OCI-LY3 (cell line): ENCODE results near the gene CCDC141.
"Not testable (repeated sequence)": the region's sequence is repeated elsewhere in the genome, so short reads cannot be mapped to it uniquely, and the experiment has no call there.

Source experiments
- H2AFZ ChIP-seq: fragments of 200-600, 300-600 bp; shearing (Covaris generic); 2 replicates; pipeline ENCODE4 v1.6.0; 2014; ENCODE audit warnings: antibody characterized with exemption, low read depth, low read length
- H3K27ac ChIP-seq: fragments of 200-600, 300-600 bp; sonication (generic); 2 replicates; pipeline ENCODE4 v1.5.1; 2014; ENCODE audit warnings: mild to moderate bottlenecking, low read length, moderate library complexity, mixed read lengths
- H3K27me3 ChIP-seq: fragments of 200-600, 300-600 bp; sonication (generic); 2 replicates; pipeline ENCODE4 v1.6.1; 2014; ENCODE audit warnings: low read depth, low read length, mixed read lengths
- H3K36me3 ChIP-seq: fragments of 200-600, 300-600 bp; sonication (generic); replicated peaks from 2 replicates; pipeline ENCODE3; 2014; ENCODE audit warnings: low read depth, low read length, mixed read lengths
- H3K4me1 ChIP-seq: fragments of 300-600, 200-600 bp; sonication (generic); 2 replicates; pipeline ENCODE4 v1.6.1; 2014; ENCODE audit warnings: low read length, mixed read lengths
- H3K4me2 ChIP-seq: fragments of 200-600, 300-600 bp; sonication (generic); 2 replicates; pipeline ENCODE4 v1.6.1; 2014; ENCODE audit warnings: low read length, mixed read lengths
- H3K4me3 ChIP-seq: fragments of 300-600, 200-600 bp; sonication (generic); 2 replicates; pipeline ENCODE4 v1.5.1; 2014; ENCODE audit warnings: antibody characterized with exemption, mild to moderate bottlenecking, low read length, moderate library complexity
- H3K79me2 ChIP-seq: fragments of 300-600, 200-600 bp; shearing (Covaris generic); 2 replicates; pipeline ENCODE4 v1.6.1; 2014; ENCODE audit warnings: mild to moderate bottlenecking, low read length, mixed read lengths
- H3K9ac ChIP-seq: fragments of 300-600, 200-600 bp; shearing (Covaris generic); 2 replicates; pipeline ENCODE4 v1.6.0; 2014; ENCODE audit warnings: mild to moderate bottlenecking, low read length, moderate library complexity
- H3K9me3 ChIP-seq: fragments of 200-600, 300-600 bp; shearing (Covaris generic); 2 replicates; pipeline ENCODE4 v1.6.1; 2014; ENCODE audit warnings: low read length, mixed read lengths; ENCODE audit not compliant: insufficient read depth
- H4K20me1 ChIP-seq: fragments of 200-600, 300-600 bp; sonication (generic); 2 replicates; pipeline ENCODE4 v1.6.1; 2016; ENCODE audit warnings: low read length, mixed read lengths; ENCODE audit not compliant: insufficient read depth
- CTCF ChIP-seq: fragments of 200-600, 300-600 bp; sonication (generic); IDR thresholded peaks from 2 replicates; pipeline ENCODE4 v1.5.1; 2014; ENCODE audit warnings: antibody characterized with exemption, low read length, low read depth
- EZH2phosphoT487 ChIP-seq: fragments of 200-600 bp; shearing (Covaris generic); IDR thresholded peaks from 2 replicates; pipeline ENCODE4 v1.6.1; 2018; ENCODE audit warnings: antibody characterized with exemption, mixed run types, low read depth

CCDC141 gene

GRCh38 chr2:179021258-179021657 lies 28.7 kb downstream of the CCDC141 start:
- Histone ChIP-seq H3K9me3 (no peaks in the 10 kb centered on the region), H3K4me2 (peak overlapping the region; percentile 86), H2AFZ (no peak overlapping the region), H3K27ac (peak overlapping the region; percentile 92), H4K20me1 (no peaks in the 10 kb centered on the region), H3K4me3 (peak overlapping the region; percentile 61), H3K36me3 (no peaks in the 10 kb centered on the region), H3K27me3 (no peaks in the 10 kb centered on the region), H3K4me1 (peaks cover 54% of the 10 kb centered on the region), H3K79me2 (no peaks in the 10 kb centered on the region), H3K9ac (peak overlapping the region; percentile 67)
- TF ChIP-seq CTCF (no peak), EZH2phosphoT487 (no peak)

DNA sequence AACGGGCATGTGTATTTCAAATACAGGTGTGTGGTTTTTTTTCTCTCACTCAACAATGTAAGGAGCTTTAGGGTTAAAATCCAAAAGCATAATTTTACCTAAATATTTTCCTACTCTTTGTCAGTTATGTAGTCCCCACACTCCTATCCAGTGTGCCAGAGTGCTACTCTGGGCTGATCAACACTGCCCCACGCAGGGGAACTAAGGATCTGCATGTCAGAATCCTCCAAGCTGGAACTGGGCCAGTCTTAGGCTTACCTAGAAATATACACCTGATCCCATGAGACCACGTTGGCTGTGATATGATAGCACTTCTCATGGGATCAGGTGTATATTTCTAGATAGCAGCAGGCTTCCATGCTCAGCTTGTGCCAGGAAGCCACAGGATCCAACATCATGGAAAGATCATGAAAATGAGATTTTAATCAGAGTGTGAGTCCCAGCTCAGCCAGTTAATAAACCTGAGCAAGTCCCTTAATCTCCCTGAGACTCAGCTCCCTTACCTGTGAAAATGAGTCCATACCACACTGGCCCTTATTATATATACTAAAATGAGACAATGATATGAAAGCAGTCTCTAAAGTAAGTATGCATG lies 29.7 kb downstream of the CCDC141 start:
- no peaks in the 10 kb centered on the region for H4K20me1 ChIP-seq
- TF ChIP-seq CTCF = peak; percentile 82
- TF ChIP-seq EZH2phosphoT487 = no peak
- peak overlapping the region; percentile 92 for H3K27ac ChIP-seq
- no peak overlapping the region for H2AFZ ChIP-seq
- peak overlapping the region; percentile 86 for H3K4me2 ChIP-seq
- H3K36me3 ChIP-seq = no peaks in the 10 kb centered on the region
- peak overlapping the region; percentile 61 for H3K4me3 ChIP-seq
- no peaks in the 10 kb centered on the region for H3K79me2 ChIP-seq
- H3K27me3 ChIP-seq = no peaks in the 10 kb centered on the region
- no peaks in the 10 kb centered on the region for H3K9me3 ChIP-seq
- peaks cover 54% of the 10 kb centered on the region for H3K4me1 ChIP-seq
- peak overlapping the region; percentile 61 for H3K9ac ChIP-seq

DNA sequence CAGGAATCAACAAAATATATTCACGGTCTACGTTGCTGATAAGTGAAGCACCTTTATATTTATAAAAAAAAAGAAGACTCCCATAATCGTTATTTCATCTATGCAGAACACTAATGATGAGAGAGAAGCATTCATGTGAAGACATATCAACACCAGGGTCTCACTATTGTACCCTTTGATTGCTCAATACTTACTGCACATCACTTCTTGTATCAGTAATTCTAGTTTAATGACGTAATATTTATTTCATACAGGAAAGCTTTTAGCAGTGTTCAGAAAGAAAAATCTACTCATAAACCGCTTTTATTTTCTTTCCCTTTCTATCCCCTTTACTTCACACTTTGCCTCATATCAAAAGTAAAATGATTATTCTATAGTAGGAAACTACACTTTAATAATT lies 30.7 kb downstream of the CCDC141 start:
- H2AFZ ChIP-seq = no peak overlapping the region
- H3K79me2 ChIP-seq = no peaks in the 10 kb centered on the region
- H3K36me3 ChIP-seq = no peaks in the 10 kb centered on the region
- peaks cover 45% of the 10 kb centered on the region for H3K4me1 ChIP-seq
- H3K4me2 ChIP-seq = no peak overlapping the region
- no peaks in the 10 kb centered on the region for H3K27me3 ChIP-seq
- TF ChIP-seq CTCF = no peak
- TF ChIP-seq EZH2phosphoT487 = no peak
- no peak overlapping the region for H3K4me3 ChIP-seq
- no peaks in the 10 kb centered on the region for H3K9me3 ChIP-seq
- H3K9ac ChIP-seq = no peak overlapping the region
- H4K20me1 ChIP-seq = no peaks in the 10 kb centered on the region
- H3K27ac ChIP-seq = no peak overlapping the region

GRCh38 chr2:179017773-179018357 lies 32.1 kb downstream of the CCDC141 start:
- Histone ChIP-seq H3K79me2 (no peaks in the 10 kb centered on the region), H3K27ac (no peak overlapping the region), H3K36me3 (no peaks in the 10 kb centered on the region), H2AFZ (no peak overlapping the region), H3K9ac (no peak overlapping the region), H3K27me3 (no peaks in the 10 kb centered on the region), H3K4me3 (no peak overlapping the region), H3K9me3 (no peaks in the 10 kb centered on the region), H4K20me1 (no peaks in the 10 kb centered on the region), H3K4me1 (peaks cover 31% of the 10 kb centered on the region), H3K4me2 (no peak overlapping the region)
- no peak for TF ChIP-seq EZH2phosphoT487
- TF ChIP-seq CTCF = no peak

DNA sequence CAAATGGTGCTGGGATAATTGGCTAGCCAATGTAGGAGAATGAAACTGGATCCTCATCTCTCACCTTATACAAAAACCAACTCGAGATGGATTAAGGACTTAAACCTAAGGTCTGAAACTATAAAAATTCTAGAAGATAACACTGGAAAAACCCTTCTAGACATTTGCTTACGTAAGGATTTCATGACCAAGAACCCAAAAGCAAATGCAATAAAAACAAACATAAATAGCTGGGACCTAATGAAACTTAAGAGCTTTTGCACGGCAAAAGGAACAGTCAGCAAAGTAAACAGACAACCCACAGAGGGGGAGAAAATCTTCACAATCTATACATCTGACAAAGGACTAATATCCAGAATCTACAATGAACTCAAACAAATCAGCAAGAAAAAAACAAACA lies 35.7 kb downstream of the CCDC141 start:
- not testable (repeated sequence) for H3K9ac ChIP-seq, H3K4me3 ChIP-seq, H3K4me2 ChIP-seq, H3K9me3 ChIP-seq, H3K27ac ChIP-seq, H2AFZ ChIP-seq, H4K20me1 ChIP-seq, H3K4me1 ChIP-seq, H3K79me2 ChIP-seq, H3K36me3 ChIP-seq, H3K27me3 ChIP-seq
